Brain microvascular endothelial cell (primary cell): ENCODE measurements around the gene C16orf90.

Experiments
- DNase-seq: peaks from one replicate; pipeline ENCODE4 v3.0.0-alpha.2; 2020
- H3K27ac ChIP-seq: fragments of 250-450 bp; sonication (Bioruptor Pico); 2 replicates; pipeline ENCODE4 v1.5.1; 2020; ENCODE audit warnings: mild to moderate bottlenecking, moderate library complexity
- H3K27me3 ChIP-seq: fragments of 250-450 bp; sonication (Bioruptor Pico); replicated peaks from 2 replicates; pipeline ENCODE4 v1.5.1; 2020; ENCODE audit warnings: mild to moderate bottlenecking
- H3K36me3 ChIP-seq: fragments of 250-450 bp; sonication (Bioruptor Pico); replicated peaks from 2 replicates; pipeline ENCODE4 v1.5.1; 2020; ENCODE audit warnings: mild to moderate bottlenecking
- H3K4me3 ChIP-seq: 2 replicates; pipeline ENCODE4 v1.5.1; 2011; ENCODE audit warnings: low read depth, mild to moderate bottlenecking, control low read depth, low read length, moderate library complexity
- CTCF ChIP-seq: IDR thresholded peaks from 2 replicates; pipeline ENCODE4 v1.5.1; 2011; ENCODE audit warnings: low read depth, mild to moderate bottlenecking, moderate library complexity, low read length, control low read depth, inconsistent platforms; ENCODE audit errors: missing control alignments
- in situ Hi-C: cut with HindIII; loops from 2 replicates; pipeline ENCODE4 v1.10.0; 2017; ENCODE audit warnings: low sequenced_read_pairs, low pct_ligation_motif_present

The C16orf90 gene

GRCh38 chr16:3485821-3486505 is 9.3 kb downstream of the C16orf90 start:
- DNase-seq, result no peak
- H3K27ac ChIP-seq, result no peak overlapping the region

GRCh38 chr16:3485097-3485745 is 10.1 kb downstream of the C16orf90 start:
- no peak overlapping the region for H3K27ac ChIP-seq
- peaks cover 43% of the 10 kb centered on the region for H3K36me3 ChIP-seq
- DNase-seq, result no peak
- TF ChIP-seq CTCF, result no peak
- in situ Hi-C loops, result no loop called here
- no peak overlapping the region for H3K4me3 ChIP-seq
- no peaks in the 10 kb centered on the region for H3K27me3 ChIP-seq

More at GRCh38 chr16:3485821-3486505, 9.3 kb downstream of the C16orf90 start:
- in situ Hi-C loops, result no loop called here
- Histone ChIP-seq H3K36me3 (peaks cover 43% of the 10 kb centered on the region), H3K4me3 (no peak overlapping the region), H3K27me3 (no peaks in the 10 kb centered on the region)
- no peak for TF ChIP-seq CTCF

- TF ChIP-seq CTCF, result no peak
- Histone ChIP-seq H3K4me3 (no peak overlapping the region), H3K36me3 (peaks cover 46% of the 10 kb centered on the region), H3K27me3 (no peaks in the 10 kb centered on the region), H3K27ac (no peak overlapping the region)
- in situ Hi-C loops, result no loop called here
- no peak for DNase-seq
These were observed 10.8 kb downstream of the C16orf90 start for GRCh38 chr16:3484318-3485096.

GRCh38 chr16:3482659-3483241 is 12.5 kb downstream of the C16orf90 start:
- no peak for TF ChIP-seq CTCF
- peaks cover 50% of the 10 kb centered on the region for H3K36me3 ChIP-seq
- no peak overlapping the region for H3K27ac ChIP-seq
- no peaks in the 10 kb centered on the region for H3K27me3 ChIP-seq
- no peak for DNase-seq
- in situ Hi-C loops, result no loop called here
- H3K4me3 ChIP-seq, result no peak overlapping the region

GRCh38 chr16:3481696-3482658 is 13.3 kb downstream of the C16orf90 start:
- in situ Hi-C loops, result no loop called here

More at GRCh38 chr16:3481696-3482658, 13.3 kb downstream of the C16orf90 start:
- no peaks in the 10 kb centered on the region for H3K27me3 ChIP-seq
- DNase-seq, result no peak
- peaks cover 50% of the 10 kb centered on the region for H3K36me3 ChIP-seq
- TF ChIP-seq CTCF, result no peak
- no peak overlapping the region for H3K4me3 ChIP-seq
- no peak overlapping the region for H3K27ac ChIP-seq
